ENCODE measurements around the gene ZNF503. TPM values are rescaled to one million over a fixed set of nuclear protein-coding genes. Genes with fewer than 3 reads are reported as not detected.

The ZNF503 gene
- total and polyA plus RNA-seq, 2 of the 8 experiments (the other 6 are each of a cell fraction or from before 2014, with no cell fraction given) = 0.03 to 0.13 TPM

DNA sequence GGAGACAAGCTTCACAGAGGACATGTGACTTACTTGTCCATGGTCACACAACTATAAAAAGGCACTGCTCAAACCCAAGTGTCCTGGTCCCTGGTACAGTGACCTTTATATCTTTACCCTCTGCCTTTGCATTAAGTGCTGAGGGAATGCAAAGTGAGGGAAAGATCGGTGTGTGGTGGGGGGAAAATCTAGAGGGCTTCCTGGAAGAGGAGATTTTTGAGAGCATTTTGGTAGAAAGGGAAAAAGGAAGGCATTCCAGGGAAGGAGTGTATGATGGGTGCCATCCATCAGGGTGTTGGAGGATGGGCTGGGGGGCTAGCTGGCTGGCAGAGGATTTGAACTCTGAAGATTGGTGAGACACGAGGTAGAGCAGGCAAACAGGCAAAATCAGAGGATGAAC is 9.3 kb downstream of the ZNF503 start (continued):
- TF ChIP-seq, protein P1, sequence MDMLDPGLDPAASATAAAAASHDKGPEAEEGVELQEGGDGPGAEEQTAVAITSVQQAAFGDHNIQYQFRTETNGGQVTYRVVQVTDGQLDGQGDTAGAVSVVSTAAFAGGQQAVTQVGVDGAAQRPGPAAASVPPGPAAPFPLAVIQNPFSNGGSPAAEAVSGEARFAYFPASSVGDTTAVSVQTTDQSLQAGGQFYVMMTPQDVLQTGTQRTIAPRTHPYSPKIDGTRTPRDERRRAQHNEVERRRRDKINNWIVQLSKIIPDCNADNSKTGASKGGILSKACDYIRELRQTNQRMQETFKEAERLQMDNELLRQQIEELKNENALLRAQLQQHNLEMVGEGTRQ (IDR thresholded peaks at IDR 0.05; ENCODE audit: low read length) = no peak
- TF ChIP-seq RXRA (IDR thresholded peaks at IDR 0.05; ENCODE audit: insufficient read depth, low read depth, low read length) = no peak
- no peak for TF ChIP-seq SIN3A (conservative IDR thresholded peaks at IDR 0.05 in 1 of 2, IDR thresholded peaks at IDR 0.05 in 1 of 2; ENCODE audit: low read depth in 1 of 2, low read length in 2 of 2)
- TF ChIP-seq BCL11A (IDR thresholded peaks at IDR 0.05; ENCODE audit: low read depth in 2 of 2, low read length in 2 of 2) = no peak
- TF ChIP-seq SAP30 (IDR thresholded peaks at IDR 0.05; ENCODE audit: insufficient read depth, insufficient replicate concordance, low read length) = no peak
- no peak for TF ChIP-seq SUZ12 (IDR thresholded peaks at IDR 0.05; ENCODE audit: low read length)
- TF ChIP-seq GABPA (IDR thresholded peaks at IDR 0.05; ENCODE audit: borderline replicate concordance, insufficient read depth, low read length) = no peak
- no peak for TF ChIP-seq RAD21 (IDR thresholded peaks at IDR 0.05 in 1 of 2, conservative IDR thresholded peaks at IDR 0.05 in 1 of 2; ENCODE audit: low read depth in 2 of 2, low read length in 2 of 2)
- no peak for TF ChIP-seq SP1 (IDR thresholded peaks at IDR 0.05; ENCODE audit: low read depth, low read length)
